ENCODE measurements around the gene HSPB8.

The HSPB8 gene

GRCh38 chr12:119230807-119231206 lies 52.1 kb downstream of the HSPB8 start:
- no peak overlapping the region for H3K4me3 ChIP-seq (ENCODE audit: low read depth, low read length)
- no peak for DNase-seq (ENCODE audit: low read depth)
- no peak for TF ChIP-seq CTCF (IDR thresholded peaks at IDR 0.05; ENCODE audit: insufficient read depth, low read depth, low read length, missing control alignments)

DNA sequence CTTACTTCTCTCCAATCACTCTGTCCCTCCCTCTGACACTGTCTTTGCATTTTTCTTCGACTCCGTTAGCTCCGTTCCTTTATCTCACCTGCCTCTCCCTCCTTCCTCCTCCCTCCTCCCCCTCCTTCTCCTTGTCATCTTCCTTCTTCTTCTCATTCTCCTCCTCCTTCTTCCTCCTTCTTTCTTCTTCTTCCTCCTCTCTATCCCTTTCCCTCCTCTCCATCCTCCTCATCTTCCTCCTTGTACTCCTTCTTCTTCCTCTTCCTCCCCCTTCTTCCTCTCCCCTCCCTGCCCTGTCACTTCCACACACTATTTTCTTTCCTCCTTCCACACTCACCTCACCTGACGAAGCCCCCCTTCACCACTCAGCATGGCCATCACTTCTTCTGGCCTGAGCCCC lies 53.0 kb downstream of the HSPB8 start:
- no peak for DNase-seq (ENCODE audit: low read depth)
- no peak for TF ChIP-seq CTCF (IDR thresholded peaks at IDR 0.05; ENCODE audit: insufficient read depth, low read depth, low read length, missing control alignments)
- H3K4me3 ChIP-seq (ENCODE audit: low read depth, low read length), result no peak overlapping the region

GRCh38 chr12:119235197-119235751 lies 56.5 kb downstream of the HSPB8 start:
- no peak overlapping the region for H3K4me3 ChIP-seq (ENCODE audit: low read depth, low read length)
- peak; percentile 3 for TF ChIP-seq CTCF (IDR thresholded peaks at IDR 0.05; ENCODE audit: insufficient read depth, low read depth, low read length, missing control alignments)
- DNase-seq (ENCODE audit: low read depth), result no peak

DNA sequence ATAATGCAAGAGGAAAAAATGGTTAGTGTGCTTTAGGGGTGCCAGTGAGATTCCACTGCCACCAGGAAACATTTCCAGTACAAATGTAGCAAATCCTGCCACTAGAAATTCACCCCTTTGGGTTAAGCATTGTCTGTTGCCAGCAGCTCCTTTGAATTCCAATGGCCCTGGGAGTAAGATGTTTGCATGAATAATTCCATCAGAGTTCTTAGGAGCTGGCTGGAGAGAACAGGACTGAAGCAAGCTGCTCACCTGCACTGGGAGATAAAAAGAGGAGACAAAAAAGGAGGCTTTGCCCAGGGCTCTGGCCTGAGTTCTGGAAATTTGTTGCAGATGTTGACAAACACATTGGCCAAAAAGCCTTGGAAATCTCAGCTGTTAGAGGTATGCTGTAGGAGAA lies 57.6 kb downstream of the HSPB8 start:
- no peak for DNase-seq (ENCODE audit: low read depth)
- no peak for TF ChIP-seq CTCF (IDR thresholded peaks at IDR 0.05; ENCODE audit: insufficient read depth, low read depth, low read length, missing control alignments)
- H3K4me3 ChIP-seq (ENCODE audit: low read depth, low read length), result no peak overlapping the region

- TF ChIP-seq CTCF (IDR thresholded peaks at IDR 0.05; ENCODE audit: insufficient read depth, low read depth, low read length, missing control alignments), result no peak
- no peak overlapping the region for H3K4me3 ChIP-seq (ENCODE audit: low read depth, low read length)
- DNase-seq (ENCODE audit: low read depth), result no peak
Observed at GRCh38 chr12:119239040-119239439, 60.3 kb downstream of the HSPB8 start.

DNA sequence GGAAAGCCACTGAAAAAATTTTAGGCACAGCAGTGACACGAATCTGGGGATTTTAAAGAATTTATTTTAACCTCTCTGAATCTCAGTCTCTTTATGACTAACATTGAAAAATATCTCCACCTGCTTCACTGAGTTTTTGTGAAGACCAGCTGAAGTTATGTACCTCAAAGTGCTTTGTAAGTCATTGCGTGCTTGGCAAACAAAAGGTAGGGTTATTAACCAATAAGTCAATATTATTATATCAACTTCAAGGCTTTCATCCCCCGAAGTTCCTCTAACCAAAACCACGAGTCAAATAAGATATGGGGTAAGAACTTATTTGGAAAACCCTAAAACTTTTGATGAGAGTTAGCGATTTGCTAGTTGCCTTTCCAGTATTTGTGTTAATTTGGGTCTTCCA lies 62.3 kb downstream of the HSPB8 start:
- no peak for TF ChIP-seq CTCF (IDR thresholded peaks at IDR 0.05; ENCODE audit: insufficient read depth, low read depth, low read length, missing control alignments)
- DNase-seq (ENCODE audit: low read depth), result peak; percentile 37
- no peak overlapping the region for H3K4me3 ChIP-seq (ENCODE audit: low read depth, low read length)

DNA sequence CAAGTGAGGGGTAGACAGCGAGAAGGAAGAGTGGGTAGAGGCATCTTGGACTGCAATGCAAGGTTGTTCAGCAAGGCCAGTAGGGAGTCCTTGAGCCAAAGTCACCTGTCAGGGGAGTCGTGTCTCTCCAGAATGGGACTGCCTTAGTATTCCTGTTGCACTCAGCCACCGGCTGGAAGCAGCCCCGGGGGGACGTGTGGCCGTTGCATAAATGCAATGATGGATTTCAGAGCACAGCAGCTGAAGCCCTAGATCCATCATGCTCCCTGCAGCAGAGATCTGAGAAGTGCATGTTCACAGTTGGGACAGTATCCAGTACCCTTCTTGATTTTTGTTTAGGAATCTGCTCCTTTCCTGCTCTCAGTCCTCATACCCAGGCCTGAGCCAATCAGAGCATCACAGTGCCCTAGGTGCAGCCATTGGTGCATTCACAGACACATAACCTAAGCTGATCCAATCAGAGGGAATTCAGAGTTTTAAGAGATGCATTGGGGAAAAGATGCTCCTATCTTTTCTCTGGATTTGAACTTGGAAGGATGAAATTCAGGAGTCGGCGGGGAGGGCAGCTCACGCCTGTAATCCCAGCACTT lies 62.9 kb downstream of the HSPB8 start:
- H3K4me3 ChIP-seq (ENCODE audit: low read depth, low read length), result no peak overlapping the region
- TF ChIP-seq CTCF (IDR thresholded peaks at IDR 0.05; ENCODE audit: insufficient read depth, low read depth, low read length, missing control alignments), result no peak
- DNase-seq (ENCODE audit: low read depth), result no peak

Data from GM12865 (cell line).